Measurements from ENCODE around the gene KIF6.

KIF6 gene

DNA sequence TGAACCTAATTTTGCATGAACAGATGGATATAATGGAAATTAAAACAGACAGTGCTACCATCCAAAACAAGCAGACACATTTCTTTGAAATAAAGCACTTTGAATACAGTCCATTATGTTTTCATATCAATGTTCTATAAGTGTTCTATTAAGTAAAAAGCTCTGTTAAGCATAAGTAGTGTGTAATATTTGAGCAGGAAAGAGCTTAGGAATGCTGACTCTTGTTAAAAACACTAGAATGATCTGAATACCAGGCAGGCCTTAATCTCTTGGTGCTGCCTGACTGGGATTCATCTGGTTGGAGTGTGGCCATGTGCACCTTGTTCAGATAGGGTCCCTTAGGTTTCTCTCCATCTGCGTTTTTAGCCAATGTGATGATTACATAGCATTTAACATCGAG, 130.9 kb downstream of the KIF6 start:
- no peak for TF ChIP-seq CTCF (IDR thresholded peaks at IDR 0.05; ENCODE audit: low read depth, low read length)
- H3K4me3 ChIP-seq (ENCODE audit: low read depth, low read length): no peak overlapping the region
- no peak for DNase-seq (ENCODE audit: low read depth, low spot score)
- in situ Hi-C loops (cut with HindIII; ENCODE audit: low sequenced_read_pairs): no loop called here

- in situ Hi-C loops (cut with HindIII; ENCODE audit: low sequenced_read_pairs): no loop called here
- no peak for TF ChIP-seq CTCF (IDR thresholded peaks at IDR 0.05; ENCODE audit: low read depth, low read length)
- no peak for DNase-seq (ENCODE audit: low read depth, low spot score)
- no peak overlapping the region for H3K4me3 ChIP-seq (ENCODE audit: low read depth, low read length)
These were observed 131.6 kb downstream of the KIF6 start for GRCh38 chr6:39593646-39594045.

DNA sequence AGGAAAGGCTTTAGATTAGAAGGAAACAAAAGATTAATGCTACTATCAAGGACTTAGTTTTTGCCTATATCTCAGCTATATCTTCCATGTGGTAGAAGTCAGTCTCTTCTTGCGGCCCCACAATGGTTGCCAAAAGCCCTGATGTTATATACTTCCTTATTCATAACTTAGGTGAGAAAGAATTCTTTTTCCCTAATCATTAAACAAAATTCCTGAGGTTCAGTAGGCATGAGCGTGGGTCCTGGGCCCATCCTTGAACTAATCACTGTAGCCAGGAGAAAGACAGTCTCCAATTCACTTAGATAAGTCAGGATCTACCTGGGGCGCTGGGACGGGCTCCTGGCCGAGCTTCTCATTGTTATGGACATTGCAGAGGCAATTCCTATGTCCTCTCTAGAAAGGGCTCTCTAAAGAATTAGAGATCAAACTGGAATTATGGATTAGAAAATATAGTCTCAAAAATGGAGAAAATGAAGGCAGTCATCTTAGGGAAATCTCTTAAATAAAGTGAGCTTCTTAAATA, 134.3 kb downstream of the KIF6 start:
- in situ Hi-C loops (cut with HindIII; ENCODE audit: low sequenced_read_pairs): no loop called here
- TF ChIP-seq CTCF (IDR thresholded peaks at IDR 0.05; ENCODE audit: low read depth, low read length): no peak
- no peak for DNase-seq (ENCODE audit: low read depth, low spot score)
- H3K4me3 ChIP-seq (ENCODE audit: low read depth, low read length): no peak overlapping the region

GRCh38 chr6:39587080-39587479, 138.1 kb downstream of the KIF6 start:
- in situ Hi-C loops (cut with HindIII; ENCODE audit: low sequenced_read_pairs): no loop called here
- H3K4me3 ChIP-seq (ENCODE audit: low read depth, low read length): no peak overlapping the region
- no peak for DNase-seq (ENCODE audit: low read depth, low spot score)
- no peak for TF ChIP-seq CTCF (IDR thresholded peaks at IDR 0.05; ENCODE audit: low read depth, low read length)

GRCh38 chr6:39585641-39586040, 139.6 kb downstream of the KIF6 start:
- in situ Hi-C loops (cut with HindIII; ENCODE audit: low sequenced_read_pairs): no loop called here
- TF ChIP-seq CTCF (IDR thresholded peaks at IDR 0.05; ENCODE audit: low read depth, low read length): no peak
- no peak overlapping the region for H3K4me3 ChIP-seq (ENCODE audit: low read depth, low read length)
- DNase-seq (ENCODE audit: low read depth, low spot score): no peak

DNA sequence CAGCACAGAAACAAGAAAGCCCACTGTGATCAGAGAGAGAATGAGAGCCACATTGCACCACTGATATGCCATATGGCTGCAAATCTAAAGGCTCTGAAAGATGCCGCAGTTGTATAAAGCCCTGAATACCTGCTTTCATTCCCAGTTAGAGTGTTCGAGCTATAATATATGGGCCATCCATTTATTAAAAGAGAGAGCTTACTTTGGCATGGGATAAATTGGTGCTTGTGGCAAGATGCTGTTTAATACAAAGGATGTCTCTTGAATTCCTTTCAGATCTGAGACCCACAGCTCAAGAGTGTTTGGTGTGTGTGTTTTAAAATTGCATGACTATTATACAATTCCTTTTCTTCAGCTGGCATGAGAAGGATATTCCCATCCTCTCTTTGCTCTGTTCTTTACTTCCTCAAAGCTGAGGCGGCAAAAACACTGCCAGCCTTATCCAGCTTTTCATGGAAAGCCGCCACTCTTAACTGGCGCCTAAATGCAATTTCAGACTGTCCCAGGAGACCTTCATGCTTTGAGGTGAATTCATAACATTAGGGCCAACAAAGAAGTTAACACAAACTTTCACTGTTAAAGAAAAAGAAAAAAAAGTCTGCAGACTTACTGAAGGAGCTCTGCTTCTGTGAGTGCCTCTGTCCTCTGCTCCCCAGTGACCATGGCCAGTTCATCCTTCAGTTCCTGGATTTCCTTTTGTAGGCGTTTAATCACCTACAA, 147.6 kb downstream of the KIF6 start:
- in situ Hi-C loops (cut with HindIII; ENCODE audit: low sequenced_read_pairs): no loop called here
- TF ChIP-seq CTCF (IDR thresholded peaks at IDR 0.05; ENCODE audit: low read depth, low read length): no peak
- DNase-seq (ENCODE audit: low read depth, low spot score): no peak
- no peak overlapping the region for H3K4me3 ChIP-seq (ENCODE audit: low read depth, low read length)

Measured in astrocyte of the spinal cord (primary cell).